OCI-M2 (cell line): ENCODE measurements around the gene ARID1B.

ENCODE experiments used
- DNase-seq: peaks from one replicate; lab custom pipeline; 2025; ENCODE audit not compliant: unreplicated experiment; lab: John Stamatoyannopoulos, UW

The ARID1B gene

GRCh38 chr6:156776840-156777576 is at the start of gene ARID1B:
Gene ARID1B, plus strand, starts transcription at chr6:156777378. Its CDS starts 303 bp downstream, at chr6:156777681.
- DNase-seq: no peak

GRCh38 chr6:156727715-156728385 is 49.3 kb upstream of the ARID1B start:
- no peak for DNase-seq

- DNase-seq: no peak
Measured at GRCh38 chr6:156729248-156729647, 47.9 kb upstream of the ARID1B start.

DNA sequence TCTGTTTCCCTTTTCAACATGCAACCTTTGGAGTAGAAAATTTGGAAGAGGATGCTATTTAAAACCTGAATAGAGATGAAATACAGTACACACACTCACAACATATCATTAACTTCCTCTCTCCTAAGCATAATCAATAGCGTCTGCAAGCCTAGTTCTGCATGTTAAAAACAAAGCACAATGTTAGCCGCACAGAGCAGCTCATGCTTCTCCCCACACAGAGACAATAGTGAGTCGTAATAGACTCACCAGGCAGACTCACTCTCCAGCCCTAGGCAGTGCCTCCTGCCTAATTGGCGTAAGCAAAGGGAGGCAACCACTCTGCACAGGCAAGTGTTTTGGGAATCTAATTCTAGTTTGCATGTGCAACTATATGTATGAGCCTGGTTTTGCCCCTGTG is 45.8 kb upstream of the ARID1B start:
- no peak for DNase-seq

DNA sequence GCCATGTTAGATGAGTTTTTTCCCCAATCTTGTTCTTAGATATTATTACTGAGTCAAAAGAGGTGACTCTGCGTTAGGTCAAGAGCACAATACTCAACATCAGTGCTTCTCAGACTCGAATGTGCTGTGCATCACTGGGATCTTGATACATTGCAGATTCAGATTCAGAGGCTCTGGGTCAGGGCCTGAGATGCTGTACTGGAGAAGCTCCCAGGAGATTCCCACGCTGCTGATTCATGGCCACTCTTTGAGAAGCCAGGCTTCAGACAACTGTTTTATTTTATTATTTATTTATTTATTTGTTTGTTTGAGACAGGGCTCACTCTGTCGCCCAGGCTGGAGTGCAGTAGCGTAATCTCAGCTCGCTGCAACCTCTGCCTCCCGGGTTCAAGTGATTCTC is 41.4 kb upstream of the ARID1B start:
- no peak for DNase-seq

DNA sequence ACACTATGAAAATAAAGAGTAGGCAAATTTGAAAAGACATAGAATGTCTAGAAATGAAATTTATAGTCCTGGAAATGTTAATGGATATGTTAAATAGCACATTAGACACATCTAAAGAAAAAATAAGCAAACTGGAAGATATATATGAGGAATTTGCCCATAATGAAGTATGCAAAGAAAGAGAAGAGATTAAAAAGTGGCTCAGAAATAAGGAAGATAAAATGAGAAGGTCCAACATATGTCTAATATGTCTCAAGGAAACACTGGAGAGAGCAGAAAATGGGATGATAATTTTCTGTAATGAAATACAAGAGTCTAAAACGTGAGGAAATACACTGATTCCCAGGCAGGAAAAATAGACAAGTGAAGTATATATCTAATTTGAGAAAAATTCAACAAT is 36.6 kb upstream of the ARID1B start:
- no peak for DNase-seq

DNA sequence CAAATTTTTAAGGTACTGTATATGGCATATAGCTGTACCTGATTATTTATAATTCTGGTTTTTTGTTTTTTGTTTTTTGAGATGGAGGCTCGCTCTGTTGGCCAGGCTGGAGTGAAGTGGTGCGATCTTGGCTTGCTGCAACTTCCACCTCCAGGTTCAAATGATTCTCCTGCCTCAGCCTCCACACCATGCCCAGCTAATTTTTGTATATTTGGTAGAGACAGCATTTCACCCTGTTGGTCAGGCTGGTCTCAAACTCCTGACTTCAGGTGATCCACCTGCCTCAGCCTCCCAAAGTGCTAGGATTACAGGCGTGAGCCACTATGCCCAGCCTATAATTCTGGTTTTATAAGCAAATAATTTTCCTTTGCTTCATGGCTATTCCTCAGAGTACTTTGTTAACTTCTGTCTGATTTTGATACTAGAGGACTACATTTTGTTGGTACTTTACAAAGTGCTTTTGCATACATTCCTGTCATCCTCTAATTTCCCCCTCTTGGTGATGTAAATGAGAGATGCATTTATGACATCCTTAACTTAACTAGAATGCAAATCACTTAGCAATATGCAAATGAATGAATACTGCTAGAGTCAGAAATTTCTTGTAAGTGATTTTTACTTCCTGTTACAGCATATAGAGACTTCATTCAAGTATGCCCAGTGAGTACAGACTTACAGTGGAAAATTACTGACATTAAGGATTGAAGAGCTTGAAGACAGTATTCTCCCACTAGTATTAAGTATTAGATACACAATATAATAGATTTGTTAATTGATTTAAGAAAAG is 35.7 kb upstream of the ARID1B start:
- DNase-seq: no peak

DNA sequence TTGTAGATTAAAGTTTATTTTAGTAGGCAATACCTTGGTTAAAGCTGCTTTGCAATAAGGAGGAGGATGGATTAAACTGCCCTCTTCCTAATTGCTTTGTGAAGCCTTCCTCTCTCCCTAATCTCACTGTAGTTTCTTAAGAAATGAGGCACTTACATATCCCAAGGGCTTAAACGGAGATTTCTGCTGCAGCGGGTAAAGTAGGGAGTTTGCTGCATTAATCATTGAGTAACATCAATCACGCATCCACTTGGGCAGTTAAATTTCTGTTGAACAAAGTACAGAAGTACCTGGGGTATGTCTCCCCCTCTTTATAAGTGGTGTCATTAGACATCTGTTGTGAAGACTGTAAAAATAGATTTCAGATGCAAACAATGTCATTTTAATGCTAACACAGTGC is 29.5 kb upstream of the ARID1B start:
- no peak for DNase-seq

- no peak for DNase-seq
Measured at GRCh38 chr6:156748504-156748903, 28.7 kb upstream of the ARID1B start.

DNA sequence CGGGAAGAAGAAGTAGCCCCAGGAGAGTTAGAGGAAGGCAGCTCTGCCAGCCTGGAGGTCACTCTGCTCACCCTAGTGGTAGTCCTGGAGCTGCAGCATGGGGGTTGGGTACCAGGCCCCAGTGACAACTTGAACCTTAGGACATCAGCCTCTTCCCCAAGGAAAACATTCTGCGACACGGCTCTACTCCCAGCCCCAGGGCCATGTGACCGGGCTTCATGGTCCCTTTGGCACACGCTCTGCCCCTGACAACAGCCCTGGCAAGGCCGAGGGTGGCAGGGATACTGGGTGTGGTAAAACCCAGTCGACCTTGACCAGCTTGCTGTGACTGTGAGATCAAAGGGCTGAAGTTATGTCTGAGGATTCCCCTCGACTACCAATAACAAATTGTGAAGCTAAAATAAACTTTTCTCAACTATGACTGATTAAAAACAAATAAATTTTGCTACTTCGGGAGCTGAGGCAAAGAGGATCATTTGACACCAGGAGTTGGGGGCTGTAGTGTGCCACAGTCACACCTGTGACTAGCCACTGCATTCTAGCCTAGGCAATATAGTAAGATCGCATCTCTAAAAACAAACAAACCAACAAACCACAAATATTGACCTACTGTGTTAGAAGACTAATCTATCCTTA is 24.4 kb upstream of the ARID1B start:
- no peak for DNase-seq

DNA sequence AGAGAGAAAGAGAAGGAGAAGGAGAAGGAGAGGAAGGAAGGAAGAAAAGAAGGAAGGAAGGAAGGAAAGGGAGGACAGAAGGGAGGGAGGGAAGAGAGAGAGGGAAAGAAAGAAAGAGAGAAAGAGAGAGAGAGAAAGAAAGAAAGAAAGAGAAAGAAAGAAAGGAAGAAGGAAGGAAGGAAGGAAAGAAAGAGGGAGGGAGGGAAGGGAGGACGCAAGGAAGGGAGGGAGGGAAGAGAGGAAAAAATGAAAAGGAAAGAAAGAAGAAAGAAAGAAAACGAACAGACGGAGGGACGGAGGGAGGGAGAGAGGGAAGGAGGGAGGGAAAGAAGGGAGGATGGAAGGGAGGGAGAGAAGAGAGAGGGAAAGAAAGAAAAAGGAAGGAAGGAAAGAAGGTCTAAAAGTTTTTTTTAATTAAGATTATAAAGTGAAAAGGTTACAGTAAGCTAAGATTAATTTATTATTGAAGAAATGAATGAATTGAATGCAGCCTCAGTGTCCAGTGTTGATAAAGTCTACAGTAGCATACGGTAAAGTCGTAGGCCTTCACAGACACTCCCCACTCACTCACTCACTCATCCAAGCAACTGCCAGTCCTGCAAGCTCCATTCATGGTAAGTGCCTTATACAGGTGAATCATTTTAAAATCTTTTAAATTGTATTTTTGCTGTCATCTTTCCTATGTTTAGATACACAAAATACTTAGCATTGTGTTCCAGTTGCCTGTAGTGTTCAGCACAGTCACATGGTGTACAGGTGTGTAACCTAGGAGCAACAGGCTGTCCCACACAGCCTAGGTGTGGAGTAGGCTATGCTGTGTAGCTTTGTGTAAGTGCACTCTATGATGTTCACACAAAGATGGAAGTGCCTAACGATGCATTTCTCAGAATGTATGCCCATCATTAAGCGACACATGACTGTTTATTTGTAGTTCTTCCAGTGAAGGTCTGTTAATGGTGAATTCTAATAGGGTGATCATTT is 20.3 kb upstream of the ARID1B start:
- no peak for DNase-seq

DNA sequence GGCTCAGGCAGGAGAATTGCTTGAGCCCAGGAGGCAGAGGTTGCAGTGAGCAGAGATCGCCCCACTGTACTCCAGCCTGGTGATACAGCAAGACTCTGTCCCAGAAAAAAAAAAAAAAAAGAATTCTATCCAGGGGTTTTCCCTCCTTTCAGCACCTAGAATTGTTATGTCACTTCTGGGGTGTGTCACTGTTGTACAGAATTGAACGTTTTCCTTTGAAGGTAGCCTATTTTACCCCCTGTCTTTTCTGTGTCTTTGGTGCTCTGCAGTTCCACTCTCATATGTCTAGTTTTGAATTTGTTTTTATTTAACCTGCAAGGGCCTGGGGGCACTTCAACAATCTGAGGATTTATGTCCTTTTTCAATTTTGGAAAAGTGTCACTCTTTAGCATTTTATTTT is 19.3 kb upstream of the ARID1B start:
- no peak for DNase-seq

DNA sequence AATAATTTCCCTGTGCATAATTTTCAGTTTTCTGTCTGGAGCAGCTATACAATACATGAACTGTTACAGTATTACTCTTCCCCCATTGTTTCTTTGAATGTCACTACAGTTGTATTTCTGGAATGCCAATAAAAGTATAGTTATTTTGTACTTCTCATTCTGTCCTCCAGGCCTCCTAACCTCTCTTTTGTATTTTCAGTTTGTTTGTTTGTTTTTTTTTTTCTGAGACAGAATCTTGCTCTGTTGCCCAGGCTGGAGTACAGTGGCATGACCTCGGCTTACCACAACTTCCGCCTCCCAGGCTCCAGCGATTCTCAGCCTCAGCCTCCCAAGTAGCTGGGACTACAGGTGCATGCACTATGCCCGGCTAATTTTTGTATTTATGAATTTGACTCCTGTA is 16.8 kb upstream of the ARID1B start:
- no peak for DNase-seq

DNA sequence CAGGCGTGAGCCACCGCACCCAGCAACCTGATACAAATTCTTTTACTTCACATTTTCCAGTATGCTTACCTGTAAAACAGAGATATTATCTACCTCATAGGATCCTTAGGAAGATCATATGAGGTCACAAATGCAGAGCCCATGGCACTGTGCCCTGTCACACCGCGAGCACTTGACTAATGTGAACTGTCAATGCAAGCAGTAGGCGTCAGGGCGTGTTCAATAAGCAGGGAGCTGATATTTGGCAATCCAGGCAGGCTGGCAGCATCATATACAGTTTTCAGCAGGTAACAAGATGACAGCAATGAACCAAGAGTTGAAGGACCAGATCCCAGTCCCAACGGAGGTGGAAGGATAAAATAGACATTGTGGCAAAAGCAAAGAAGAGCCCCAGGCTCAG is 14.6 kb upstream of the ARID1B start:
- DNase-seq: no peak

- no peak for DNase-seq
Measured at GRCh38 chr6:156765117-156765516, 12.1 kb upstream of the ARID1B start.

- DNase-seq: no peak
Measured at GRCh38 chr6:156767603-156768467, 9.3 kb upstream of the ARID1B start.

- DNase-seq: no peak
Measured at GRCh38 chr6:156771047-156771446, 6.1 kb upstream of the ARID1B start.

DNA sequence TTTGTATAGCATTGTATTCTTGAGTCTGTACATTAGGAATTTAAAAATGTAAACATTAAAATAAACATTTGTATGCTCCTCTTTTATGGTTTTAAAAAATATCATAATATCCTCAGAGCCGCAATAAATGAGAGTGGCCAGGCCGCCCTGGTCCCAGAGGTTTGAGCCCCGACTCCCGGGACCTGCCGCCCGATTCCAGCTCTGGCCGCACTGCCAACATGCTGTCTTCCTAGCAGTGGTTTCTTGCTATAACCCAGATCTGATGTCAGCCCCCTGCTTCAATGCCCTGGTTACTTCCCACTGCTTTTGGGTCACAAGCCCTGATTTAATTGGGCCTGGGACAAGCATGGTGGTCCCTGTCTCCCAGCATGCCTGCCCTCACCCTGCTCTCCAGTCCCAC is 5.4 kb upstream of the ARID1B start:
- DNase-seq: no peak

- no peak for DNase-seq
Measured at GRCh38 chr6:156773476-156773875, 3.7 kb upstream of the ARID1B start.
